Immature natural killer cell (primary cell): Measurements from ENCODE around the gene CSTA. TPM values are rescaled to one million over a fixed set of nuclear protein-coding genes. Genes with fewer than 3 reads are reported as not detected.

Experiments used
- DNase-seq, 3 donors: peaks; one replicate each; pipeline ENCODE4 v3.0.0; 2022; ENCODE audit warnings: mixed read lengths in 1 of 3
- H3K27ac Mint-ChIP-seq, 6 donors: one replicate each; pipeline ENCODE4 v1.8.0; 2020; ENCODE audit warnings: mixed read lengths in 6 of 6, mild to moderate bottlenecking in 5 of 6, inconsistent platforms in 4 of 6, moderate library complexity in 3 of 6
- H3K27me3 Mint-ChIP-seq, 3 donors: one replicate each; pipeline ENCODE4 v1.8.0; 2020 to 2021; ENCODE audit warnings: low read depth in 3 of 3, mild to moderate bottlenecking in 3 of 3, mixed read lengths in 3 of 3, moderate library complexity in 3 of 3, inconsistent platforms in 1 of 3
- H3K36me3 Mint-ChIP-seq, 3 donors: one replicate each; pipeline ENCODE4 v1.8.0; 2020; ENCODE audit warnings: mixed read lengths in 3 of 3, inconsistent platforms in 2 of 3, mild to moderate bottlenecking in 2 of 3
- H3K4me1 Mint-ChIP-seq, 2 donors: one replicate each; pipeline ENCODE4 v1.8.0; 2020; ENCODE audit warnings: inconsistent platforms in 2 of 2, mild to moderate bottlenecking in 2 of 2, mixed read lengths in 2 of 2, moderate library complexity in 1 of 2
- H3K4me3 Mint-ChIP-seq, 5 donors: one replicate each; pipeline ENCODE4 v1.8.0; 2020; ENCODE audit warnings: mild to moderate bottlenecking in 5 of 5, mixed read lengths in 5 of 5, inconsistent platforms in 3 of 5, moderate library complexity in 3 of 5
- H3K9me3 Mint-ChIP-seq, 6 donors: one replicate each; pipeline ENCODE4 v1.8.0; 2020; ENCODE audit warnings: mild to moderate bottlenecking in 6 of 6, mixed read lengths in 6 of 6, inconsistent platforms in 4 of 6, moderate library complexity in 3 of 6
- polyA plus RNA-seq, 3 donors: library from polyadenylated mRNA; unstranded; fragments of 300-500 nt; fragmentation: Illumina TruSeq; gene quantifications; one replicate each; pipeline ENCODE4 v1.2.3, GENCODE V29; 2021

Gene CSTA
- polyA plus RNA-seq, 3 donors from 2014 or later: 0.63 to 4.1 (median 1.5) TPM

DNA sequence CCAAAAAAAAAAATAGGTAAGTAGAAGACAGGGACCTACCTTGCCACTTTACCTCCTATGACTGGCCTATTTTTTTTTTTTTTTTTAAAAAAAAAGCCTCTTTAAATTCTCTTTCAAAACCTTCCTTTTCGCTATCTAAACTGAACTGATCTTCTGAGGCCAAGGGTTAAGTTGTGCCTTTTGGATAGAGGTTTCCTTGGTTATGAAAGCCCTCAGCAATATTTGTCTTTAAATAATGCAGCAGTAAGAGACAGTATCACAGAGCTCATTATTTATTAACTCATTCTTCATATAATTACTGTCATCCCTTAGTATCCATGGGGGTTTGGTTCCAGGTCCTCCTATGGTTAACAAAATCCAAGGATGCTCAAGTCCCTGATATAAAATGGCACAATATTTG lies 49.0 kb downstream of the CSTA start:
- Mint-ChIP-seq H3K27me3 (no peaks in the 10 kb centered on the region), H3K36me3 (peaks cover 4 to 16% (median 5%) of the 10 kb centered on the region in 3 donors), H3K4me1 (no peaks in the 10 kb centered on the region), H3K9me3 (no peaks in the 10 kb centered on the region), H3K27ac (peak overlapping the region in 1 of 6 donors; percentile 16), H3K4me3 (no peak overlapping the region)
- DNase-seq: no peak

DNA sequence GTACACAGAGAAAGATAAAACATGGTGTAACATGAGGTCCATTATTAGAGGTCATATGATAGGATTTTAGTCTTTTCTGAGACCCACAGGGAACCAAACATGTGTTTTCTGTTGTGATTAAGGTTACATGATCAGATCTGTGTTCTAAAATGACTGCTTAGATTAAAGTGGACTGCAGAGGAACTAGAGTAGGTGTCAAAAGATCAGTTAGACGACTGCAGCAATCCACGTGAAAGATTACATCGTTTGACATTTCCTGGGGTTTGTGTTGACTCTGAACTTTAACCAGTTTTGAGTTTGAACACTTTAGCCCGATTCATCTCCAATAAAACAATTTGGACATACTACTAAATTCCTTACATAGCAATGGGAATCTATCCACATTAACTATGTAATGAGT lies 52.9 kb downstream of the CSTA start:
- no peak for DNase-seq
- Mint-ChIP-seq H3K27ac (no peak overlapping the region), H3K27me3 (no peaks in the 10 kb centered on the region), H3K4me3 (no peak overlapping the region), H3K4me1 (peaks cover 10 to 17% of the 10 kb centered on the region in 2 donors), H3K36me3 (peaks cover 0 to 9% (median 0%) of the 10 kb centered on the region in 3 donors), H3K9me3 (no peaks in the 10 kb centered on the region)

DNA sequence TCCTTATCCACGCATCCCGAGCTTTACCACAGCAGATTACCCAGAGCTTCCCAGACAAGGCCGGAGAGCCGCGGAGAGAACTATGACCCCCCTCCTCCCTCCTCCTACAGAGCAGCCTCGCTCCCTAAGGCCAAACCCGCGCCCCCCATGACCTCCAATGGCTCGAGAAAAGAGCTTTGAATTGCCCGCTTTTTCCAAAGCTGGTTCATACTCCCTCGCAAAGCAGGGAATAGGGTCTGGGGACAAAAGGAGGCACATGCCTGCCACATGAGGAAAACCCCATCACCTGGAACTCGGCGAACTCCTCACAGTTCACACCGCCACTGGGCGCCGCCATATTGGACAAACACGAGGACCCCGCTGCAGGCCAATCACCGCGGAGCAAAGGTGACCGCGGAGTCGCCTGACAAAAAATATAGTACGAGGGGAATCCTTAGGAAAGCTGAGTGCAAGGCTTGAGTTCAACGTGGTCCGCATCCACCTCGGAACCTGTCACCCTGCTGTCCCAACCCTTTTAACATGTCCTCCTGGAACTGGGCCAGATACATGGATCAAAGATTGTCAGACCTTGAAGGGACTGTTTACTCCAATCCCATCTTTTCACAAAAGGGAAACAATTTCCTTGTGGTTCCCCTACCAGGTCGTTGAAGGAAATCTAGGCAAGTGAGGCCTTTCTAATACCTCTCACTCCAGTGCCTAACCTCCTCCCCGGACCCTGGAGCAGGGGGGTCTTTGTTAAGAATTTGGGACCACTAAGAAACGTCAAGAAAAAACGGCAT lies 58.0 kb downstream of the CSTA start, which contains the start of gene MIX23:
MIX23 (minus strand) TSS at position 344 of the 779 bp plus-strand sequence; CDS start at position 337, 7 bp downstream.
- peak; percentile 79 to 80 (median 79) for DNase-seq
- H3K36me3 Mint-ChIP-seq: peaks cover 0 to 4% (median 4%) of the 10 kb centered on the region in 3 donors
- H3K27me3 Mint-ChIP-seq: peaks cover 0 to under 1% (median 0%) of the 10 kb centered on the region in 3 donors
- peak within 1 kb of the TSS; percentile 77 to 96 (median 93) for H3K27ac Mint-ChIP-seq
- H3K9me3 Mint-ChIP-seq: no peaks in the 10 kb centered on the region
- H3K4me3 Mint-ChIP-seq: peak within 1 kb of the TSS; percentile 90 to 97 (median 94)
- peaks cover 25 to 42% of the 10 kb centered on the region in 2 donors for H3K4me1 Mint-ChIP-seq

DNA sequence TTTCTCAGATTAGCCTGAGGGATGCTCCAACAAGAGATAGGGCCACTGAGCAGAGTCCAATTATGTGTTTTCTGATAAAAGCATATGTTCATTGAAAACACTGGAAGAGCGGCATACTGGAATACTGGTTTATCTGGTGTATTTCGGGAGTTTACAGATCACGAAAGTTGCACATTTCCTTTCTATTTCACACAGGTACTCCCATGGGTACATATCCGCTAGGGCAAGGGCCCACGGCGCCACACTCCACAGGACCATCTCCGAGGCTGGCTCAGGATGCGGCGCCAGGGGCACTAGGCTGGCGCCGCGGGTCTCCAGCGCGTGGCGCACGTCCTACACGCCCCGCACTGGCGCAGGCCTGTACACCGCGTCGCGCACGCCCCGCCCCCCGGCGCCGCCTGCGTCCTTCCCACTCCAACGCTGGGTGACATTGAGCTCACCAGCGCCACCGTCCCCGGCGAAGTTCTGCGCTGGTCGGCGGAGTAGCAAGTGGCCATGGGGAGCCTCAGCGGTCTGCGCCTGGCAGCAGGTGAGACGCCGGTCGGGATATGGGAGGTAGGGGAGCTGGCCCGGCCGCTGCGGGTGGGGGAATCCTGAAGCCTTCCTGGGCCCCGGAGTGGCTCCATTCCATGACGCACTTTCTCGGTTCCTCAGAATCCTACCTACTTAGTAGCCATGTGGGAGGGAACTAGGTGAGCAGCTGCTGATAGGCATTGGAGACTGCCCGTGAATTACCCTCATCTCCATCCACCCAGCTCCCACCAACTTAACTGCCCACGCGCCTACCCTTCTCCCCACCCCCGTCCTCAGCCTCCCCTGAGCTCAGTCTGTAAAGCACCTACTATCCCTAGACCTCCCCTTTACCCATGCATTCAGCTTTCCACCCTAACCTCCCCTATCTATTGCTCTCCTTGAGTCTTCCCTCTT lies 59.0 kb downstream of the CSTA start, which contains the start of gene FAM162A:
FAM162A (plus strand) TSS at position 412 of the 927 bp plus-strand sequence; CDS start at position 496, 84 bp downstream.
- DNase-seq: peak; percentile 91 to 92 (median 91)
- peaks cover 0 to 2% (median 0%) of the 10 kb centered on the region in 3 donors for H3K27me3 Mint-ChIP-seq
- peaks cover 25 to 42% of the 10 kb centered on the region in 2 donors for H3K4me1 Mint-ChIP-seq

DNA sequence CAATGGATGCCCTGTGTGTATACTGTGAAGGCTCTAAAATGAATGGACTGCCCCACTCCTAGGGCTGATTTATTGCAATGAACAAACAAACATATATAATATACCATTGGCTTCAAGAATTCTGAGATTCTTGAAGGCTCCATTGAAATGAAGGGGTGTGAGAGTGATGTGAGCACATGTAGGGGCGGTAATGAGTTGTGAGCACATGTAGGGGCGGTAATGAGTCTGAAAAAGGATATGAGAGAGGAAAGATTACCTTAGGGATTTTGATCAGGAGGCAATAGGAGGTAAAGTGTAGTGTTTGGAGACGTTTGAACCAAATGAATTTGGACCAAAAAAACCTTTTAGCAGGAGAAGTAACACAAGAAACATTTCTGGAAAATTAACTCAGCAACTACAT lies 62.7 kb downstream of the CSTA start:
- H3K27ac Mint-ChIP-seq: no peak overlapping the region
- H3K4me3 Mint-ChIP-seq: no peak overlapping the region
- H3K4me1 Mint-ChIP-seq: peaks cover 18 to 28% of the 10 kb centered on the region in 2 donors
- no peak for DNase-seq
- peaks cover 0 to 8% (median 4%) of the 10 kb centered on the region in 3 donors for H3K36me3 Mint-ChIP-seq
- peaks cover 0 to 5% (median 0%) of the 10 kb centered on the region in 3 donors for H3K27me3 Mint-ChIP-seq
- H3K9me3 Mint-ChIP-seq: no peaks in the 10 kb centered on the region

More for the DNA sequence above, 59.0 kb downstream of the CSTA start, which contains the start of gene FAM162A:
- no peaks in the 10 kb centered on the region for H3K9me3 Mint-ChIP-seq
- H3K27ac Mint-ChIP-seq: peak within 1 kb of the TSS; percentile 77 to 96 (median 93)
- H3K36me3 Mint-ChIP-seq: peaks cover 0 to 8% (median 4%) of the 10 kb centered on the region in 3 donors
- H3K4me3 Mint-ChIP-seq: peak within 1 kb of the TSS; percentile 90 to 97 (median 94)

DNA sequence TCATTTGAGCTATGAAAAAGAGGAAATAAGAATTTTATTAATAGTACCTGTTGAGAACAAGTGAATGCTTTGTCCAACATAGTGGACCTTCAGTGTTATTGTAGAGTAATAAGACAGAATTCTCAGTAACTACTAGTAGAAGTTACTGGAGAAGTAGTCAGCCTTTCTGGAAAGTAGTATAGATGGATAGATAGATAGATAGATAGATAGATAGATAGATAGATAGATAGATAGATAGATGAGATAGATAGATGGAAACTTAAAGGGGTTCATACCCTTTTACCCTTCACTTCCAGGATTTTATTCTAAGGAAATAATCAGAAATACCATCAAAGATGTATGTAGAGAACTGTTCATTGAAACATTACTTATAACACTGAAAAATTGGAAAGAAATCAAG lies 64.1 kb downstream of the CSTA start:
- Mint-ChIP-seq H3K9me3 (no peaks in the 10 kb centered on the region), H3K4me3 (no peak overlapping the region), H3K36me3 (peaks cover 0 to 8% (median 4%) of the 10 kb centered on the region in 3 donors), H3K27me3 (peaks cover 0 to 5% (median 0%) of the 10 kb centered on the region in 3 donors), H3K27ac (no peak overlapping the region), H3K4me1 (peaks cover 7 to 17% of the 10 kb centered on the region in 2 donors)
- no peak for DNase-seq

DNA sequence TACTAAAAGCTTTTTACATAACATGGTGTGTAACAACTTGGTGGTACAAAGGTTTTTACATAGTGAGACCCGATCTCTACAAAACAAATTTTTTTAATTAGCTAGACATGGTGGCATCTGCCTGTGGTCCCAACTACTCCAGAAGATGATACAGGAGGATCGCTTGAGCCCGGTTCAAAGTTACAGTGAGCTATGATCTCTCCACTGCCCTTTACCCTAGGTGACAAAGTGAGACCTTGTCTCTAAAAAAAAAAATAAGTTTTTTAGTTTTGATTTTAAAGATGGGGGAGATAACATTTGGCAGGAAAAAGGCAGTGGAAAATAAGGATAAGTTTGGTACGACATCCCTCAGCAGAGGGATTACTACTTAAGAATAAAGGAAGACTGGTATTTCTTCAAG lies 64.8 kb downstream of the CSTA start:
- H3K4me3 Mint-ChIP-seq: no peak overlapping the region
- peaks cover 0 to 6% (median 0%) of the 10 kb centered on the region in 3 donors for H3K27me3 Mint-ChIP-seq
- peaks cover 0 to 8% (median 4%) of the 10 kb centered on the region in 3 donors for H3K36me3 Mint-ChIP-seq
- no peak for DNase-seq
- no peaks in the 10 kb centered on the region for H3K9me3 Mint-ChIP-seq
- no peak overlapping the region for H3K27ac Mint-ChIP-seq
- peaks cover 1 to 11% of the 10 kb centered on the region in 2 donors for H3K4me1 Mint-ChIP-seq

DNA sequence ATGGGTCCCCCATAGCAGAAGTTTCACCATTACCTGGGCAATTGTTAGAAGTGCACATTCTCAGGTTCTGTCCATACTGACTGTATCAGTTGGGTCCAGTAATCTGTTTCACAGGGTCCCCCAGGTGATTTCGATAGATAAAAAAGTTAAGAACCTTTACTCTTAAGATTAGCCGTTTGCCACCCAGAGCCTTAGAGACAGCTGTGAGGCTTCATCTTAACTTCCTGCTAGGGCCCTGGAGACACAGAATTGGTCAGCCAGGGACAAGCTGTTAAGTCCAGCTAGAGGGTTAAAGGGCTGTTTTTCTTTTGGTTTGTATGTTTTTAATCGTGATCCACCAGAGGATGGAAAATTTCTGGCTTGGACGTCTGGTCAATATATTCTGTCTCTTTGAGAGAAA lies 65.6 kb downstream of the CSTA start:
- no peaks in the 10 kb centered on the region for H3K9me3 Mint-ChIP-seq
- H3K4me3 Mint-ChIP-seq: no peak overlapping the region
- H3K27me3 Mint-ChIP-seq: peaks cover 0 to 6% (median 0%) of the 10 kb centered on the region in 3 donors
- H3K27ac Mint-ChIP-seq: no peak overlapping the region
- peaks cover 0 to 3% of the 10 kb centered on the region in 2 donors for H3K4me1 Mint-ChIP-seq
- peaks cover 0 to 8% (median 4%) of the 10 kb centered on the region in 3 donors for H3K36me3 Mint-ChIP-seq
- no peak for DNase-seq

Other genes with a start within 250 kb of the CSTA start
- gene CASR, start 141.6 kb upstream of the CSTA start, polyA plus RNA-seq: not detected
- gene MIX23, start 58.0 kb downstream of the CSTA start, polyA plus RNA-seq: 10 to 100 TPM in 2 of 3 donors, 1 to 10 TPM in 1; 1.9 to 17.1 (median 12.7) TPM
- gene FAM162A, start 58.9 kb downstream of the CSTA start, polyA plus RNA-seq: 10 to 100 TPM; 49.0 to 65.6 (median 63.9) TPM
- gene WDR5B, start 90.8 kb downstream of the CSTA start, polyA plus RNA-seq: 1 to 10 TPM in 2 of 3 donors, under 1 TPM in 1; 0.70 to 2.2 (median 1.3) TPM
- 10 to 100 TPM; 42.9 to 71.8 (median 63.6) TPM for gene KPNA1, start 189.7 kb downstream of the CSTA start, polyA plus RNA-seq
- gene PARP9, start 239.1 kb downstream of the CSTA start, polyA plus RNA-seq: 10 to 100 TPM; 18.1 to 43.9 (median 28.4) TPM
- gene DTX3L, start 239.1 kb downstream of the CSTA start, polyA plus RNA-seq: 10 to 100 TPM; 15.1 to 38.3 (median 16.3) TPM